Activated CD8-positive, alpha-beta memory T cell treated with anti-CD3 and anti-CD28 coated beads for 1 hour (primary cell): ENCODE data around the gene DLGAP5.

Experiments
- DNase-seq, 2 donors: peaks; one replicate each; pipeline ENCODE4 v3.0.0-alpha.2; 2020; ENCODE audit warnings: low read depth in 1 of 2; ENCODE audit errors: extremely low read depth in 1 of 2

DLGAP5 gene

GRCh38 chr14:55130196-55130550 is 61.2 kb downstream of the DLGAP5 start:
- DNase-seq, result no peak

- DNase-seq, result peak in 1 of 2 donors; percentile 27
Observed at GRCh38 chr14:55129428-55130195, 61.8 kb downstream of the DLGAP5 start.

- DNase-seq, result no peak
Observed at GRCh38 chr14:55129086-55129427, 62.3 kb downstream of the DLGAP5 start, which contains the start of gene LGALS3. LGALS3 (plus strand) TSS chr14:55129252; CDS start chr14:55137374, 8,122 bp downstream.

GRCh38 chr14:55128386-55129085 is 62.8 kb downstream of the DLGAP5 start:
- DNase-seq, result no peak

GRCh38 chr14:55127460-55127951 is 63.9 kb downstream of the DLGAP5 start:
- DNase-seq, result no peak

GRCh38 chr14:55126932-55127459 is 64.4 kb downstream of the DLGAP5 start:
- DNase-seq, result no peak

GRCh38 chr14:55126034-55126433 is 65.4 kb downstream of the DLGAP5 start:
- DNase-seq, result no peak

- DNase-seq, result no peak
Observed at GRCh38 chr14:55125403-55125802, 66.0 kb downstream of the DLGAP5 start.

GRCh38 chr14:55124774-55125386 is 66.5 kb downstream of the DLGAP5 start:
- no peak for DNase-seq

GRCh38 chr14:55123852-55124639 is 67.3 kb downstream of the DLGAP5 start:
- DNase-seq, result no peak

GRCh38 chr14:55123101-55123500 is 68.3 kb downstream of the DLGAP5 start:
- DNase-seq, result no peak

- DNase-seq, result no peak
Observed at GRCh38 chr14:55122440-55122986, 68.9 kb downstream of the DLGAP5 start.

GRCh38 chr14:55121628-55122439 is 69.6 kb downstream of the DLGAP5 start:
- no peak for DNase-seq

GRCh38 chr14:55120571-55121495 is 70.6 kb downstream of the DLGAP5 start:
- no peak for DNase-seq

GRCh38 chr14:55118761-55119160 is 72.6 kb downstream of the DLGAP5 start:
- no peak for DNase-seq

- no peak for DNase-seq
Observed at GRCh38 chr14:55117803-55118441, 73.5 kb downstream of the DLGAP5 start.

- DNase-seq, result no peak
Observed at GRCh38 chr14:55116246-55117030, 74.9 kb downstream of the DLGAP5 start.
